ENCODE data around the gene TSC22D3. TPM values are rescaled to one million over a fixed set of nuclear protein-coding genes. Genes with fewer than 3 reads are reported as not detected.

The TSC22D3 gene
- total and polyA plus RNA-seq, 3 experiments from 2014 or later, result 45.0 to 790 (median 47.3) TPM

- no peak for DNase-seq
- no peak overlapping the region for H3K27ac Mint-ChIP-seq
- peaks cover 0 to 14% of the 10 kb centered on the region in 2 donors for H3K27me3 Mint-ChIP-seq
- H3K27me3 ChIP-seq (ENCODE audit: insufficient read depth, low read length, poor library complexity, severe bottlenecking), result no peaks in the 10 kb centered on the region
- H3K4me1 ChIP-seq (ENCODE audit: insufficient read depth, low read length), result no peaks in the 10 kb centered on the region
- H3K27ac ChIP-seq (ENCODE audit: low read depth, low read length), result no peak overlapping the region
- no peak overlapping the region for H3K4me3 Mint-ChIP-seq
- ChIA-PET POLR2A (no interaction called here), CTCF (interaction anchor here (6.8 to 7.4 kb wide), 2 partner anchors 107 to 120 kb away, joined by 59 to 145 read pairs; no protein-coding TSS in a partner anchor)
- peaks cover 0 to 7% (median 0%) of the 10 kb centered on the region in 3 donors for H3K36me3 Mint-ChIP-seq
- no peak overlapping the region for H3K4me3 ChIP-seq (ENCODE audit: low read length)
- no peaks in the 10 kb centered on the region for H3K36me3 ChIP-seq (ENCODE audit: insufficient read depth, low read length)
- no peaks in the 10 kb centered on the region for H3K9me3 ChIP-seq (ENCODE audit: low read length)
- H3K9me3 Mint-ChIP-seq, result no peaks in the 10 kb centered on the region
- peaks cover 7 to 12% (median 11%) of the 10 kb centered on the region in 3 donors for H3K4me1 Mint-ChIP-seq
These were observed 4.9 kb upstream of the TSC22D3 start for GRCh38 chrX:107780525-107780924.

- DNase-seq, result no peak
These were observed 1.9 kb upstream of the TSC22D3 start, which contains the start of gene NCBP2L for GRCh38 chrX:107777536-107777832. Gene NCBP2L, plus strand, starts transcription at chrX:107777733. Its CDS starts 16,488 bp downstream, at chrX:107794221.

GRCh38 chrX:107776649-107777535, 1.3 kb upstream of the TSC22D3 start:
- Mint-ChIP-seq H3K4me3 (peak overlapping the region; percentile 87 to 94 (median 90)), H3K4me1 (peaks cover 12 to 27% (median 18%) of the 10 kb centered on the region in 3 donors), H3K36me3 (peaks cover 0 to 7% (median 0%) of the 10 kb centered on the region in 3 donors), H3K27me3 (peaks cover 0 to 17% of the 10 kb centered on the region in 2 donors), H3K27ac (peak overlapping the region; percentile 68 to 98 (median 89)), H3K9me3 (no peaks in the 10 kb centered on the region)
- no peaks in the 10 kb centered on the region for H3K9me3 ChIP-seq (ENCODE audit: low read length)
- ChIA-PET POLR2A (interaction anchor here (0.8 to 3.7 kb wide), 6 partner anchors 34 to 148 kb away, joined by 3 to 26 read pairs (median 9); no protein-coding TSS in a partner anchor), CTCF (interaction anchor here (0.6 to 7.4 kb wide), 26 partner anchors 9 to 778 kb away, joined by 3 to 145 read pairs (median 4); partner anchors contain the start of gene PRPS1)
- no peaks in the 10 kb centered on the region for H3K27me3 ChIP-seq (ENCODE audit: insufficient read depth, low read length, poor library complexity, severe bottlenecking)
- H3K4me3 ChIP-seq (ENCODE audit: low read length), result peak overlapping the region; percentile 73
- no peaks in the 10 kb centered on the region for H3K36me3 ChIP-seq (ENCODE audit: insufficient read depth, low read length)
- no peaks in the 10 kb centered on the region for H3K4me1 ChIP-seq (ENCODE audit: insufficient read depth, low read length)
- H3K27ac ChIP-seq (ENCODE audit: low read depth, low read length), result peak overlapping the region; percentile 43
- DNase-seq, result peak; percentile 53 to 84 (median 78)

More at GRCh38 chrX:107777536-107777832, 1.9 kb upstream of the TSC22D3 start, which contains the start of gene NCBP2L:
- peaks cover 0 to 7% (median 0%) of the 10 kb centered on the region in 3 donors for H3K36me3 Mint-ChIP-seq
- CTCF ChIA-PET, result interaction anchor here (0.6 to 7.4 kb wide), 24 partner anchors 8 to 779 kb away, joined by 3 to 145 read pairs (median 4); partner anchors contain the start of gene PRPS1
- peaks cover 0 to 12% of the 10 kb centered on the region in 2 donors for H3K27me3 Mint-ChIP-seq
- Histone ChIP-seq H3K36me3 (ENCODE audit: insufficient read depth, low read length) (no peaks in the 10 kb centered on the region), H3K4me1 (ENCODE audit: insufficient read depth, low read length) (no peaks in the 10 kb centered on the region), H3K9me3 (ENCODE audit: low read length) (no peaks in the 10 kb centered on the region), H3K27me3 (ENCODE audit: insufficient read depth, low read length, poor library complexity, severe bottlenecking) (no peaks in the 10 kb centered on the region), H3K27ac (ENCODE audit: low read depth, low read length) (peak within 1 kb of the TSS; percentile 43), H3K4me3 (ENCODE audit: low read length) (peak within 1 kb of the TSS; percentile 73)
- peak within 1 kb of the TSS; percentile 68 to 98 (median 89) for H3K27ac Mint-ChIP-seq
- peaks cover 12 to 27% (median 18%) of the 10 kb centered on the region in 3 donors for H3K4me1 Mint-ChIP-seq
- POLR2A ChIA-PET, result interaction anchor here (0.8 to 3.7 kb wide), 4 partner anchors 60 to 148 kb away, joined by 4 to 26 read pairs (median 13); no protein-coding TSS in a partner anchor
- no peaks in the 10 kb centered on the region for H3K9me3 Mint-ChIP-seq
- H3K4me3 Mint-ChIP-seq, result peak within 1 kb of the TSS; percentile 87 to 94 (median 90)

DNA sequence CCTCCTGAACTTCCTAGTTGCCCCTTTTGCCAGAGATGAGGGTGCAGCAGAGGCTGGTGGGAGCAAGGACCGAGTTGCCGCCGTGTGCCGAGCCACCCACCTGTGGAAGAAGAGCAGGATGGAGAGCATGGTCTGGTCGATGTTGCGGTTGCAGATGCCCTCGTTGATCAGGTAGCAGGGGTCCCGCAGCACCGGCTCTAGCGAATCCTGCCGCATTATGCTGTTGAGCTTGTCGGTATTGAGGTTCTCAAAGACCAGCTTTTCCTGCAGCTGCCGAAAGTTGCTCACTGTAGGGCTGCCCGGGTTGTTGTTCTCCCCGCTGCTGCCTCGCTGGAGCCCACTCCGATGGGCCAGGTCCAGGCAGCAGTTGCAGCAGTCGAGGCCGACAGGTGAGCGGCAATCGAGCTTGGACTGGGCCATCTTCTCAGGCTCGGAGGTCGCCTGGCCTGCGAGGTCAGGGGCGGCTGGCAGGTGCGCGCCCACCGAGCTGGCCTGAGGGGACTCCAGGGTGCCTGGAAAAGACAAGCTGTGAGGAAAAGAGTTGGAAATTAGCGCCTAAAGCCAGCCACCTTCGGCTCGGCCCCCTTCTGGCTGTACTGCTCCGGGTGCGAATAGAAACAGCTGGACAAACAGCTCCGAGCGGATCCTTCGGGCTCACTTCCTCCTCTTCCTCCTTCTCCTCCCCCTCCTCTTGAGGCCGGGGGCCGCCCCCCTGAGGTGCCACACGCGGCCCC, 420 bp downstream of the TSC22D3 start:
- Mint-ChIP-seq H3K4me3 (peak overlapping the region; percentile 87 to 94 (median 90)), H3K4me1 (peaks cover 12 to 35% (median 18%) of the 10 kb centered on the region in 3 donors), H3K9me3 (no peaks in the 10 kb centered on the region), H3K36me3 (peaks cover 0 to 12% (median 0%) of the 10 kb centered on the region in 3 donors), H3K27ac (peak overlapping the region in 3 of 8 donors; percentile 27 to 92 (median 35)), H3K27me3 (peaks cover 0 to 18% of the 10 kb centered on the region in 2 donors)
- Histone ChIP-seq H3K36me3 (ENCODE audit: insufficient read depth, low read length) (no peaks in the 10 kb centered on the region), H3K27me3 (ENCODE audit: insufficient read depth, low read length, poor library complexity, severe bottlenecking) (no peaks in the 10 kb centered on the region), H3K4me3 (ENCODE audit: low read length) (peak overlapping the region; percentile 73), H3K27ac (ENCODE audit: low read depth, low read length) (peak overlapping the region; percentile 43), H3K9me3 (ENCODE audit: low read length) (no peaks in the 10 kb centered on the region), H3K4me1 (ENCODE audit: insufficient read depth, low read length) (no peaks in the 10 kb centered on the region)
- ChIA-PET POLR2A (interaction anchor here (0.6 to 3.7 kb wide), 7 partner anchors 33 to 146 kb away, joined by 3 to 26 read pairs (median 5); partner anchors contain the start of gene PRPS1), CTCF (interaction anchor here (0.9 to 7.4 kb wide), 12 partner anchors 9 to 146 kb away, joined by 3 to 145 read pairs (median 4); partner anchors contain the start of gene PRPS1)
- DNase-seq, result peak in 2 of 5 donors; percentile 14 to 42

- ChIA-PET POLR2A (interaction anchor here (2.8 kb wide), 1 partner anchor 31 kb away, joined by 14 read pairs; no protein-coding TSS in a partner anchor), CTCF (interaction anchor here (2.1 to 7.4 kb wide), 5 partner anchors 33 to 145 kb away, joined by 5 to 145 read pairs (median 39); partner anchors contain the start of gene PRPS1)
- H3K36me3 ChIP-seq (ENCODE audit: insufficient read depth, low read length), result no peaks in the 10 kb centered on the region
- Mint-ChIP-seq H3K27ac (peak overlapping the region in 3 of 8 donors; percentile 37 to 58 (median 37)), H3K9me3 (no peaks in the 10 kb centered on the region), H3K27me3 (peaks cover 0 to 20% of the 10 kb centered on the region in 2 donors), H3K4me3 (peak overlapping the region in 6 of 7 donors; percentile 76 to 94 (median 88)), H3K36me3 (peaks cover 0 to 13% (median 0%) of the 10 kb centered on the region in 3 donors), H3K4me1 (peaks cover 12 to 41% (median 18%) of the 10 kb centered on the region in 3 donors)
- no peak overlapping the region for H3K4me3 ChIP-seq (ENCODE audit: low read length)
- no peak for DNase-seq
- no peaks in the 10 kb centered on the region for H3K27me3 ChIP-seq (ENCODE audit: insufficient read depth, low read length, poor library complexity, severe bottlenecking)
- no peaks in the 10 kb centered on the region for H3K9me3 ChIP-seq (ENCODE audit: low read length)
- H3K27ac ChIP-seq (ENCODE audit: low read depth, low read length), result no peak overlapping the region
- H3K4me1 ChIP-seq (ENCODE audit: insufficient read depth, low read length), result no peaks in the 10 kb centered on the region
These were observed 1.6 kb downstream of the TSC22D3 start for GRCh38 chrX:107773906-107774435.

DNA sequence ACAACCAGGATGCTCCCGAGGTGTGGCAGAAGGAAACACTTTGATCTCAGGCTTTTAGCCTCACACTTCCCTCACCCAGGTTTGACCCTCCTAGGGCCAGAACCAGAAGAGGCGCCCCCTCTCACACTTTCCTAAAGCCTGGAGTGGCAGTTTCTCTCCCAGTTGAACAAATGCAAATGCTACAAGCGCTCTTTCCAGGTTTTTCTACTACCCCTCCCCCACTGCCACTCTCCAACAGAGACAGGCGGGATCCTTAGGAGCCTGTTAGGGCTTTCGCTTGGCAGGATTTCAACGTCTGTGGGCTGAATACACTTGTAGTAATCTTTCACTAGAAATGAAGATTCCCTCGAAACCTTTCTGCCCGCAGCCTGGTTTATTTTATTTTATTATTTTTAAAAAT, 2.4 kb downstream of the TSC22D3 start:
- POLR2A ChIA-PET, result no interaction called here
- no peak overlapping the region for H3K27ac ChIP-seq (ENCODE audit: low read depth, low read length)
- H3K36me3 Mint-ChIP-seq, result peaks cover 0 to 18% (median 0%) of the 10 kb centered on the region in 3 donors

More for the DNA sequence above, 2.4 kb downstream of the TSC22D3 start:
- peaks cover 0 to 21% of the 10 kb centered on the region in 2 donors for H3K27me3 Mint-ChIP-seq
- CTCF ChIA-PET, result interaction anchor here (1.0 to 5.0 kb wide), 2 partner anchors 33 to 118 kb away, joined by 3 to 30 read pairs; no protein-coding TSS in a partner anchor
- Histone ChIP-seq H3K9me3 (ENCODE audit: low read length) (no peaks in the 10 kb centered on the region), H3K4me1 (ENCODE audit: insufficient read depth, low read length) (no peaks in the 10 kb centered on the region), H3K27me3 (ENCODE audit: insufficient read depth, low read length, poor library complexity, severe bottlenecking) (no peaks in the 10 kb centered on the region), H3K4me3 (ENCODE audit: low read length) (no peak overlapping the region), H3K36me3 (ENCODE audit: insufficient read depth, low read length) (no peaks in the 10 kb centered on the region)
- DNase-seq, result no peak
- H3K27ac Mint-ChIP-seq, result no peak overlapping the region
- H3K4me3 Mint-ChIP-seq, result peak overlapping the region in 1 of 7 donors; percentile 30
- no peaks in the 10 kb centered on the region for H3K9me3 Mint-ChIP-seq
- peaks cover 12 to 41% (median 18%) of the 10 kb centered on the region in 3 donors for H3K4me1 Mint-ChIP-seq

Measured in CD8-positive, alpha-beta memory T cell (primary cell).